Osteocyte (in vitro differentiated cells): ENCODE data around the gene UBE3B. TPM values are rescaled to one million over a fixed set of nuclear protein-coding genes. Genes with fewer than 3 reads are reported as not detected.

Experiments
- DNase-seq: peaks from one replicate; pipeline ENCODE4 v3.0.0; 2021; ENCODE audit warnings: mixed read lengths; ENCODE audit not compliant: unreplicated experiment; ENCODE audit errors: extremely low spot score
- H3K27ac Mint-ChIP-seq: one replicate; pipeline ENCODE4 v1.8.0; 2021; ENCODE audit warnings: mild to moderate bottlenecking, mixed read lengths; ENCODE audit not compliant: unreplicated experiment
- H3K27me3 Mint-ChIP-seq: one replicate; pipeline ENCODE4 v1.8.0; 2021; ENCODE audit warnings: mixed read lengths; ENCODE audit not compliant: unreplicated experiment
- H3K36me3 Mint-ChIP-seq: one replicate; pipeline ENCODE4 v1.8.0; 2021; ENCODE audit warnings: mixed read lengths; ENCODE audit not compliant: unreplicated experiment
- H3K4me1 Mint-ChIP-seq: one replicate; pipeline ENCODE4 v1.8.0; 2021; ENCODE audit warnings: mixed read lengths; ENCODE audit not compliant: unreplicated experiment
- H3K4me3 Mint-ChIP-seq: one replicate; pipeline ENCODE4 v1.8.0; 2021; ENCODE audit warnings: mild to moderate bottlenecking, moderate library complexity, mixed read lengths; ENCODE audit not compliant: unreplicated experiment
- H3K9me3 Mint-ChIP-seq: one replicate; pipeline ENCODE4 v1.8.0; 2021; ENCODE audit warnings: mixed read lengths; ENCODE audit not compliant: unreplicated experiment
- total RNA-seq: library from RNA; stranded (reverse); gene quantifications from 2 replicates; pipeline ENCODE4 v1.2.1, GENCODE V29; 2021
- TF ChIP-seq, protein P1 (sequence below): fragments of 200-600 bp; sonication (generic); IDR thresholded peaks from 2 replicates; pipeline ENCODE4 v1.5.0; 2021; ENCODE audit warnings: antibody characterized with exemption, mild to moderate bottlenecking, moderate library complexity

UBE3B gene
- total RNA-seq, 1 donor from 2014 or later = 33.0 TPM

DNA sequence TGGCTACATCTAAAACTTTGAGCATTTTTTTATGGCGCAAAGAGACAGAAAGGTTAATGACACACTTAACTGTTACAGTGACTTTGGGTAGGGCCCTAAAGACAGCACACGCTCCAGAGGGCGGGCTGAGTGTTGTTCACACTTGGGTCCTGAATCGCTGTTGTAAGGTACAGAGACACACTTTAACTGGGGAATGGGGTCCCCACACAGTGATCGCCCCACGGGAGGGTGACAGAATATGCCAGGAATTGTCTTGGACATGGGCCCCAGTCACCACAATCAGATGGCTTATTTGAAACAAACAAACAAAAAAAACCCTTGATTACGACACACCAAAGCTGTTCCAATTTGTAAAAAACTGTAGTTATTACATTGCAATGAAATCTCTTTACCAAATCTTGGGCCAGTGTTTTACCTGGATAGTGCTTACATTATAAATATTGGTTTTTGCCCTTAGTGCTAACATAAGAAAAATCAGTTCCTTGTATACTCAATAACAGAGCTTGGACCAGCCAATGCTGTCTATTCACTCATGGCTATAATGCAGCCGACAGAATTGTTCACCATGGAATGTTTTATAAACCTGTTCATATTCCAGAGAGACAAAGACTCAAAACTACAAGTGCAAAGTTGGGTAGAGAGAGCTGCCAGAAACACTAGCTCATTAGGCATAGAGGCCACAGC, 28.6 kb upstream of the UBE3B start:
- Mint-ChIP-seq H3K4me1 (peaks cover 5% of the 10 kb centered on the region), H3K9me3 (no peaks in the 10 kb centered on the region), H3K36me3 (peaks cover 27% of the 10 kb centered on the region), H3K4me3 (no peak overlapping the region), H3K27me3 (no peaks in the 10 kb centered on the region), H3K27ac (no peak overlapping the region)
- TF ChIP-seq, protein P1, sequence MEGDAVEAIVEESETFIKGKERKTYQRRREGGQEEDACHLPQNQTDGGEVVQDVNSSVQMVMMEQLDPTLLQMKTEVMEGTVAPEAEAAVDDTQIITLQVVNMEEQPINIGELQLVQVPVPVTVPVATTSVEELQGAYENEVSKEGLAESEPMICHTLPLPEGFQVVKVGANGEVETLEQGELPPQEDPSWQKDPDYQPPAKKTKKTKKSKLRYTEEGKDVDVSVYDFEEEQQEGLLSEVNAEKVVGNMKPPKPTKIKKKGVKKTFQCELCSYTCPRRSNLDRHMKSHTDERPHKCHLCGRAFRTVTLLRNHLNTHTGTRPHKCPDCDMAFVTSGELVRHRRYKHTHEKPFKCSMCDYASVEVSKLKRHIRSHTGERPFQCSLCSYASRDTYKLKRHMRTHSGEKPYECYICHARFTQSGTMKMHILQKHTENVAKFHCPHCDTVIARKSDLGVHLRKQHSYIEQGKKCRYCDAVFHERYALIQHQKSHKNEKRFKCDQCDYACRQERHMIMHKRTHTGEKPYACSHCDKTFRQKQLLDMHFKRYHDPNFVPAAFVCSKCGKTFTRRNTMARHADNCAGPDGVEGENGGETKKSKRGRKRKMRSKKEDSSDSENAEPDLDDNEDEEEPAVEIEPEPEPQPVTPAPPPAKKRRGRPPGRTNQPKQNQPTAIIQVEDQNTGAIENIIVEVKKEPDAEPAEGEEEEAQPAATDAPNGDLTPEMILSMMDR = no peak
- DNase-seq = no peak

DNA sequence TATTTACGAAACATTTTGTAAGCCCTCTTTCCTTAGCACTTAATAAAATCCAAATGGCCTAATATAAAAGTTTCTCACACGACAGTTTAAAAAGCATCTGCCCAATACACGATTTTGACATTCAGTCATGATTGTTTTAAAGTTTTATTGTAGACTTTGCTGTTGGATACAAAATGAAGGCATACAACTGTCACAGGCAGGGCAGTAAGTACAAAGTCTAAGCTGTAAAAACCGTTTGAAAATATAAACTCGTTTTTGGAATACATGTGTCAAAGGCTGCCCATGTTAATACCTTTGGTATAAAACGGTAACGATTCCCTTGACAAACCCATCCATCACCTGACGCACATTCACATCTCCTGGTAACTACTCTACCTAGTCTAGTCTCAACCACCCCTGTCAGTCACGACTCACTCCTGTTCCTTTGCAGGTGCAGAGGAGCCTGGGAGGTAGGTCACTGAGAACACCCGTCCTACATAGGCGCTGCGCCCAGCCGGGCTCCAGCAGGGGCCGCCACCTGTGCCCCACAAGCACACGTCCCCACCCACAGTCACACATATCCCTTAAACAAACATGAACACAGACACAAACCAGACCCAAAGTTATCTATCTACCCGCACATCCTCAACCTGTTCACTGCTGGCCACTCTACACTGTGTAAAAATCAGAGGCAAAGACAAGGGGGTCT, 27.4 kb upstream of the UBE3B start:
- no peaks in the 10 kb centered on the region for H3K9me3 Mint-ChIP-seq
- TF ChIP-seq, protein P1 = no peak
- H3K4me3 Mint-ChIP-seq = no peak overlapping the region
- DNase-seq = no peak
- H3K4me1 Mint-ChIP-seq = peaks cover 5% of the 10 kb centered on the region
- no peak overlapping the region for H3K27ac Mint-ChIP-seq
- H3K27me3 Mint-ChIP-seq = no peaks in the 10 kb centered on the region
- peaks cover 31% of the 10 kb centered on the region for H3K36me3 Mint-ChIP-seq

DNA sequence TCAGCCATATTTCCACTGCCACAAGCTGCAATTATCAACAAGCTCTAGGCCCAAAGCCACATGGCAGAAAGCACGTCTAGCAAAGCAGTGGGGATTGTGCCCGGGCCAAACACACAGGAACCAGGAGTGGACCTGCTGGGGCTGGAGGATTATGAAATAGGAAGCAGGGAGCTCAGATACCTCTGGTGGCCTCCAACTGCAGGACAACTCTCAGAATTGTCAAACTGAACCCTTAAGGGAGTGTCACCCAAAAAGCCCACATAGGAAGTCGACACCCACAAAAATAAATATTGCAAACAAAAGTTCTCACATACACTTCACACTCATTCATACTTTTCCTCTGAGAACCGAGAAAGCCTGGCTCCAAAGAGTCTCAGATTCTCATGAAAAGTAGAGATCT, 26.5 kb upstream of the UBE3B start:
- DNase-seq = no peak
- TF ChIP-seq, protein P1 = no peak
- Mint-ChIP-seq H3K9me3 (no peaks in the 10 kb centered on the region), H3K4me3 (no peak overlapping the region), H3K27me3 (no peaks in the 10 kb centered on the region), H3K27ac (no peak overlapping the region), H3K36me3 (peaks cover 32% of the 10 kb centered on the region), H3K4me1 (peaks cover 5% of the 10 kb centered on the region)

DNA sequence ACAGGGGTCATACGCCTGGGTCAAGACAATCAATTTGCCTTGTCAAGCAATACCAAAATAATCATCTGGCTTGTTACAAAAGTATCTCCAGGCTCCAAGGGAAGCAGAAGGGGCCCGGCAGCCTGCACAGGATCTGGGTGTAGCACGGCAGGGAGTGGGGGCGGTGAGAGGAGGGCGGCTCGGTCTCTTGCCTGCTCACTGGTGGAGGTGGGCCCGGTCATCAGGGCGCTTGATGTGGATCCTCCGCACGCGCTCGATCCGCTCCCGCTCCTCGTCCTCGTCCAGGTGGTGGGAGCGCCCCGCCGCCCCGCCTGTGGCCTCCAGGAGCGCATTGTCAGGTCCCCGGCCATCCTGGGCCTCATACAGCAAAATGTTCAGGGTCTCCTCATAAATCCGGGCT, 26.0 kb upstream of the UBE3B start:
- TF ChIP-seq, protein P1 = no peak
- Mint-ChIP-seq H3K4me1 (peaks cover 5% of the 10 kb centered on the region), H3K27me3 (no peaks in the 10 kb centered on the region), H3K4me3 (no peak overlapping the region), H3K9me3 (no peaks in the 10 kb centered on the region), H3K27ac (no peak overlapping the region), H3K36me3 (peaks cover 34% of the 10 kb centered on the region)
- no peak for DNase-seq

DNA sequence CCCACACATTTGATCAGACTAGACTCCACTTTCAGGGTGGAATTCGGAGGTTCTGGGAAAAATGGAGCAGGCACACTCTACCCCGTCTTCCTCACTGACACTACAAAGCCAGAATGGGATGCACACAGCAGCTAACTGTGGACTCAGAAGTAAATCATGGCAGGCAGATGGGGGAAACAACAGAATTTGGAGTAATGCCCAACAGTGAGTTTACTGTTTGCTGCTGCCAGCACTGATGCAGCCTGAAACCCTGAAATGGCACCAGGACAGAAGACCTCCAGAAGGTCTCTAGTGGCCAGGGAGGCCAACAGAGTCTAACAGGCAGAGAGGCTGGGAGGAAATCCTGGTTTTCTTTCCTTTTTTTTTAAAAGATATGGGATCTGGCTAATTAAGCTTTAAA, 24.9 kb upstream of the UBE3B start:
- DNase-seq = no peak
- Mint-ChIP-seq H3K4me1 (peaks cover 8% of the 10 kb centered on the region), H3K4me3 (no peak overlapping the region), H3K27me3 (no peaks in the 10 kb centered on the region), H3K36me3 (peaks cover 44% of the 10 kb centered on the region), H3K27ac (no peak overlapping the region), H3K9me3 (no peaks in the 10 kb centered on the region)
- TF ChIP-seq, protein P1 = no peak
